Peyer's patch (tissue), 4 donors: ENCODE measurements around the gene SACS. TPM values are rescaled to one million over a fixed set of nuclear protein-coding genes. Genes with fewer than 3 reads are reported as not detected.

ENCODE experiments used
- DNase-seq, 3 donors: peaks; one replicate each; pipeline ENCODE4 v3.0.0-alpha.2; 2017 to 2019
- H3K27ac ChIP-seq, 4 donors: fragments of 200-600 bp; sonication (generic); one replicate each; pipeline ENCODE4 v1.5.1; 2016 to 2019
- H3K27me3 ChIP-seq, 2 donors: fragments of 200-600 bp; sonication (generic); one replicate each; pipeline ENCODE4 v1.5.1; 2019
- H3K36me3 ChIP-seq, 3 donors: fragments of 200-600 bp; sonication (generic); one replicate each; pipeline ENCODE4 v1.5.1; 2016 to 2019
- H3K4me1 ChIP-seq, 4 donors: fragments of 200-600 bp; sonication (generic); one replicate each; pipeline ENCODE4 v1.5.1; 2016 to 2019
- H3K4me3 ChIP-seq, 4 donors: fragments of 200-600 bp; sonication (generic); 1 replicate in 3 of 4; 2 replicates in 1 of 4; pipeline ENCODE4 v1.5.1; 2016 to 2019; ENCODE audit warnings: mild to moderate bottlenecking in 1 of 4
- H3K9me3 ChIP-seq, 4 donors: fragments of 200-600 bp; sonication (generic); one replicate each; pipeline ENCODE4 v1.5.1; 2016 to 2019; ENCODE audit warnings: mild to moderate bottlenecking in 1 of 4
- CTCF ChIP-seq, 6 experiments: fragments of 450-650 bp in 4 of 6; fragments of 200-600 bp in 2 of 6; sonication (generic) in 1 of 6; IDR thresholded peaks; one replicate each; pipeline ENCODE4 v1.5.1; 2017 to 2019; ENCODE audit warnings: antibody characterized with exemption in 6 of 6, mild to moderate bottlenecking in 3 of 6, moderate library complexity in 1 of 6
- POLR2A ChIP-seq, 2 donors: fragments of 450-650 bp; IDR thresholded peaks; one replicate each; pipeline ENCODE4 v1.5.1; 2017; ENCODE audit warnings: antibody characterized with exemption in 2 of 2, mild to moderate bottlenecking in 2 of 2, moderate library complexity in 2 of 2
- total RNA-seq, 4 donors: library from RNA; depleted of rRNA; stranded (reverse); fragments of >200 nt; gene quantifications; one replicate each; pipeline ENCODE4 v1.1.0, GENCODE V29; 2016

Gene SACS
- 10 to 100 TPM in 1 of 4 donors, 1 to 10 TPM in 3; 5.4 to 49.5 (median 5.9) TPM for total RNA-seq

GRCh38 chr13:23433171-23434153, at the start of gene SACS:
SACS (minus strand) TSS chr13:23433702; CDS start chr13:23411239, 22,463 bp downstream.
- Histone ChIP-seq H3K4me3 (peak within 1 kb of the TSS; percentile 16 to 47 (median 28)), H3K9me3 (no peaks in the 10 kb centered on the region), H3K36me3 (no peaks in the 10 kb centered on the region), H3K27ac (no peak within 1 kb of the TSS), H3K4me1 (no peaks in the 10 kb centered on the region), H3K27me3 (no peaks in the 10 kb centered on the region)
- DNase-seq, result no peak
- TF ChIP-seq CTCF (IDR thresholded peaks at IDR 0.05) (no peak), POLR2A (IDR thresholded peaks at IDR 0.05) (no peak)

DNA sequence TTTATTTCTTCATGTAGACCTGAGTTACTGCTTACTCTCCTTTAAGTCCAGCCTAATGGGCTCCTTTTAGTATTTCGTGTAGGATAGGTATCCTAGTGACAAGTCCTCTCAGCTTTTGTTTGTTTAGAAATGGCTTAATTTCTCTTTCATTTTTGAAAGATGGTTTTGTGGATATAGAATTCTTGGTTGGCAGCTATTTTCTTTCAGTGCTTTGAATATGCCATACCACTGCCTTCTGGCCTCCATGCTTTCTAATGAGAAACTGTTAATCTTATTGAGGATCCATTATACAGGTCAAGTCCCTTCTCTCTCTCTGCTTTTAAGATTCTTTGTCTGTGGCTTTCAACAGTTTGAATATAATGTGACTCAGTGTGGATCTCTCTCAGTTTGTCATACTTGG, 46.8 kb upstream of the SACS start:
- Histone ChIP-seq H3K36me3 (no peaks in the 10 kb centered on the region), H3K9me3 (peaks cover 0 to 12% (median 5%) of the 10 kb centered on the region in 4 donors), H3K4me1 (no peaks in the 10 kb centered on the region), H3K27ac (no peak overlapping the region), H3K4me3 (no peak overlapping the region), H3K27me3 (no peaks in the 10 kb centered on the region)
- no peak for TF ChIP-seq CTCF (IDR thresholded peaks at IDR 0.05)
- TF ChIP-seq POLR2A (IDR thresholded peaks at IDR 0.05), result no peak
- DNase-seq, result no peak

DNA sequence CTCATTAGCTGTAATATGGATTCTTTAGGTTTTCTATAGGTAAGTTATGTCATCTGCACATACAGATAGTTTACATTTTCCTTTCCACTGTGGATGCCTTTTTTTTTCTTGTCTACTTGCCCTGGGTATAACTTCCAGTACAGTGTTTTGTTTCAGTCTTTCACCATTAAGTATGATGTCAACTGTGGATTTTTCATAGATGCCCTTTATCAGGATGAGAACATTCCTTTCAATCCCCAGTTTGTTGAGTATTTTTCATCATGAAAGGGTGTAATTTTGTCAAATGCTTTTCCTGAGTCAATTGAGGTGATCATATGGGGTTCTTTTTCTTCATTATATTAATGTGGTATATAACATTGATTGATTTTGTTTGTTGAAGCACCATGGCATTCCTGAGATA, 43.6 kb upstream of the SACS start:
- no peak for DNase-seq

DNA sequence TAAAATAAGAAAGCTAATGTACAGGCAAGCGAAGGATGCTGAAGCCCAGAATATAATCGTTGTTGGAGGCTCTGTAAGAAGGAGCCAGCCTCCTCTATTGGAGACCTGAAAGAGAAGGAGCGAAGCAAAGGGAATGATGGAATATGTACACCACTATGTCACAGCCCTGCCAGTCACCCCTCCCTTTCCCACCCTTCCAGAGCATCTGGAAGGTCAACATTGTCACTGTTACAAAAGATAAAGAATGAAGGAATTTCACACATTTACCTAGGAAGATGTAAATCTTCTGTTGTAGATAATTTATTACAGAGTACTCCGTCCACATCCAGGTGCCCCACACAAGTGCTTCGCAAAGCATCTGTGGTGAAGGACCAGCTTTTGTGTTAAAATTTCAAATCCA, 39.7 kb upstream of the SACS start:
- H3K36me3 ChIP-seq, result no peaks in the 10 kb centered on the region
- no peak overlapping the region for H3K4me3 ChIP-seq
- H3K27me3 ChIP-seq, result no peaks in the 10 kb centered on the region
- DNase-seq, result no peak
- H3K9me3 ChIP-seq, result no peaks in the 10 kb centered on the region
- TF ChIP-seq POLR2A (IDR thresholded peaks at IDR 0.05), result no peak
- TF ChIP-seq CTCF (IDR thresholded peaks at IDR 0.05), result no peak
- H3K4me1 ChIP-seq, result no peaks in the 10 kb centered on the region
- H3K27ac ChIP-seq, result no peak overlapping the region

More for the DNA sequence above, 43.6 kb upstream of the SACS start:
- Histone ChIP-seq H3K27me3 (no peaks in the 10 kb centered on the region), H3K4me1 (no peaks in the 10 kb centered on the region), H3K9me3 (peaks cover 0 to 12% (median 5%) of the 10 kb centered on the region in 4 donors), H3K27ac (no peak overlapping the region), H3K4me3 (no peak overlapping the region), H3K36me3 (no peaks in the 10 kb centered on the region)
- TF ChIP-seq CTCF (IDR thresholded peaks at IDR 0.05) (no peak), POLR2A (IDR thresholded peaks at IDR 0.05) (no peak)

- H3K9me3 ChIP-seq, result no peaks in the 10 kb centered on the region
- no peak overlapping the region for H3K27ac ChIP-seq
- no peaks in the 10 kb centered on the region for H3K27me3 ChIP-seq
- no peak overlapping the region for H3K4me3 ChIP-seq
- H3K4me1 ChIP-seq, result peaks cover 0 to under 1% (median 0%) of the 10 kb centered on the region in 4 donors
- H3K36me3 ChIP-seq, result no peaks in the 10 kb centered on the region
- no peak for DNase-seq
- TF ChIP-seq CTCF (IDR thresholded peaks at IDR 0.05) (no peak), POLR2A (IDR thresholded peaks at IDR 0.05) (no peak)
Observed at GRCh38 chr13:23472189-23472588, 38.7 kb upstream of the SACS start.
